PC-9 (cell line): ENCODE measurements around the gene CISTR. TPM values are rescaled to one million over a fixed set of nuclear protein-coding genes. Genes with fewer than 3 reads are reported as not detected.

Source experiments
- BruUV-seq: library from RNA; stranded (reverse); fragments of 400-500 nt; replicated peaks from 2 replicates; lab custom pipeline; 2021; lab: Mats Ljungman, UMichigan
- CTCF ChIA-PET: fragments of 300-600 bp; sonication (Branson Sonifier 250); formaldehyde crosslinking; loops from one replicate; lab custom pipeline; 2022; ENCODE audit warnings: antibody characterized with exemption; lab: Charles Lee
- POLR2A ChIA-PET: fragments of 300-600 bp; sonication (Branson Sonifier 250); formaldehyde crosslinking; loops from one replicate; lab custom pipeline; 2022; ENCODE audit warnings: antibody characterized with exemption; ENCODE audit not compliant: unreplicated experiment; lab: Charles Lee
- DNase-seq, 2 experiments: peaks; one replicate each; pipeline versions ENCODE4 v3.0.0 to v3.0.0-alpha.2; 2015 to 2022; ENCODE audit warnings: mixed read lengths in 1 of 2
- H2AFZ ChIP-seq: fragments of 200-600 bp; sonication (generic); 2 replicates; pipeline ENCODE4 v1.8.1; 2017; ENCODE audit warnings: antibody characterized with exemption
- H3F3A ChIP-seq: fragments of 200-600 bp; sonication (generic); 2 replicates; pipeline ENCODE4 v1.8.1; 2017; ENCODE audit warnings: antibody characterized with exemption, mild to moderate bottlenecking, low read depth; ENCODE audit not compliant: insufficient read depth
- H3K27ac ChIP-seq: fragments of 200-600 bp; sonication (generic); 2 replicates; pipeline ENCODE4 v1.6.1; 2016; ENCODE audit warnings: mixed run types
- H3K27me3 ChIP-seq: fragments of 200-600 bp; sonication (generic); 2 replicates; pipeline ENCODE4 v1.6.1; 2016; ENCODE audit warnings: low read depth, mixed run types; ENCODE audit not compliant: insufficient read depth
- H3K36me3 ChIP-seq: fragments of 200-600 bp; sonication (generic); 2 replicates; pipeline ENCODE4 v1.6.1; 2016; ENCODE audit warnings: low read depth, mixed run types
- H3K4me1 ChIP-seq: fragments of 200-600 bp; sonication (generic); replicated peaks from 2 replicates; pipeline ENCODE4 v1.6.1; 2016; ENCODE audit warnings: mixed run types; ENCODE audit not compliant: insufficient read depth
- H3K4me2 ChIP-seq: fragments of 200-600 bp; sonication (generic); 2 replicates; pipeline ENCODE4 v1.6.1; 2017; ENCODE audit warnings: mixed run types
- H3K4me3 ChIP-seq: fragments of 200-600 bp; sonication (generic); 2 replicates; pipeline ENCODE4 v1.6.1; 2016; ENCODE audit warnings: mixed run types
- H3K79me2 ChIP-seq: fragments of 200-600 bp; sonication (generic); 2 replicates; pipeline ENCODE4 v1.6.1; 2017; ENCODE audit warnings: low read depth, mixed run types
- H3K9me2 ChIP-seq: fragments of 200-600 bp; sonication (generic); 2 replicates; pipeline ENCODE4 v1.8.1; 2017; ENCODE audit warnings: mild to moderate bottlenecking; ENCODE audit not compliant: insufficient read depth
- H3K9me3 ChIP-seq: fragments of 200-600 bp; sonication (generic); 2 replicates; pipeline ENCODE4 v1.8.1; 2016; ENCODE audit warnings: low read depth; ENCODE audit not compliant: insufficient read depth
- H4K20me1 ChIP-seq: fragments of 200-600 bp; sonication (generic); 2 replicates; pipeline ENCODE4 v1.8.1; 2017; ENCODE audit not compliant: insufficient read depth
- CTCF ChIP-seq: fragments of 200-600 bp; sonication (generic); conservative IDR thresholded peaks from 2 replicates; pipeline ENCODE4 v1.6.1; 2017; ENCODE audit warnings: mixed run types, antibody characterized with exemption, mild to moderate bottlenecking, moderate library complexity
- EZH2 ChIP-seq: fragments of 200-600 bp; sonication (generic); IDR thresholded peaks from 2 replicates; pipeline ENCODE4 v1.8.0; 2017; ENCODE audit warnings: antibody characterized with exemption, low read depth
- intact Hi-C: fragments of 100-400 bp; cut with micrococcal nuclease; formaldehyde crosslinking; loops from one replicate; pipeline ENCODE4 v1.10.0; 2022; ENCODE audit not compliant: unreplicated experiment
- total RNA-seq: library from RNA; stranded (reverse); gene quantifications from 2 replicates; pipeline ENCODE4 v1.2.3, GENCODE V29; 2021

Gene CISTR
- total RNA-seq, 1 experiment from 2014 or later = not detected

GRCh38 chr12:53775478-53776145 lies 23.8 kb upstream of the CISTR start:
- Histone ChIP-seq H3K9me3 (no peaks in the 10 kb centered on the region), H3K4me1 (peaks cover 23% of the 10 kb centered on the region), H3K27me3 (no peaks in the 10 kb centered on the region), H3K27ac (no peak overlapping the region), H3F3A (peaks cover 8% of the 10 kb centered on the region; the same call in 1 of the 2 replicates), H4K20me1 (no peaks in the 10 kb centered on the region), H3K79me2 (no peaks in the 10 kb centered on the region), H3K36me3 (no peaks in the 10 kb centered on the region), H3K9me2 (no peaks in the 10 kb centered on the region), H3K4me2 (no peak overlapping the region), H2AFZ (0 out of 2 replicates have a peak overlapping the region, but pooled peaks have one; percentile 60), H3K4me3 (no peak overlapping the region)
- intact Hi-C loops = no loop called here
- TF ChIP-seq EZH2 = no peak
- no peak for TF ChIP-seq CTCF
- ChIA-PET CTCF (interaction anchor here (0.9 kb wide), 1 partner anchor 18 kb away, joined by 9 read pairs; no protein-coding TSS in a partner anchor), POLR2A (interaction anchor here (0.5 kb wide), 1 partner anchor 214 kb away, joined by 7 read pairs; no protein-coding TSS in a partner anchor)
- no peak for DNase-seq
- no TSS peak for BruUV-seq

- Histone ChIP-seq H3K27ac (peak overlapping the region; percentile 53), H3K4me2 (peak overlapping the region; percentile 40), H3K4me1 (peaks cover 39% of the 10 kb centered on the region), H3F3A (peaks cover 23% of the 10 kb centered on the region; the same call in 1 of the 2 replicates), H3K4me3 (no peak overlapping the region), H3K36me3 (no peaks in the 10 kb centered on the region), H3K9me3 (no peaks in the 10 kb centered on the region), H2AFZ (no peak overlapping the region), H3K27me3 (no peaks in the 10 kb centered on the region), H4K20me1 (no peaks in the 10 kb centered on the region), H3K9me2 (no peaks in the 10 kb centered on the region), H3K79me2 (no peaks in the 10 kb centered on the region)
- peak in 1 of 2 experiments; percentile 92 for DNase-seq
- intact Hi-C loops = loop anchor here (1.0 to 5.0 kb wide), 3 partner anchors 55 to 183 kb away; no protein-coding TSS in a partner anchor
- POLR2A ChIA-PET = interaction anchor here (0.7 kb wide), 1 partner anchor 764 kb away, joined by 3 read pairs; the partner anchor contains the start of gene EIF4B
- CTCF ChIA-PET = interaction anchor here (0.6 to 0.7 kb wide), 2 partner anchors 13 to 62 kb away, joined by 3 to 4 read pairs; no protein-coding TSS in a partner anchor
- no TSS peak for BruUV-seq
- TF ChIP-seq EZH2 (no peak), CTCF (no peak)
Measured at GRCh38 chr12:53770281-53770680, 18.5 kb upstream of the CISTR start.

- Histone ChIP-seq H3K36me3 (no peaks in the 10 kb centered on the region), H3K9me2 (no peaks in the 10 kb centered on the region), H3K27ac (no peak overlapping the region), H4K20me1 (no peaks in the 10 kb centered on the region), H3K27me3 (no peaks in the 10 kb centered on the region), H3K4me2 (no peak overlapping the region), H3K4me1 (peaks cover 39% of the 10 kb centered on the region), H3K4me3 (no peak overlapping the region), H3F3A (peaks cover 23% of the 10 kb centered on the region; the same call in 1 of the 2 replicates), H2AFZ (no peak overlapping the region), H3K79me2 (no peaks in the 10 kb centered on the region), H3K9me3 (no peaks in the 10 kb centered on the region)
- no peak for TF ChIP-seq CTCF
- TF ChIP-seq EZH2 = no peak
- no TSS peak for BruUV-seq
- ChIA-PET POLR2A (no interaction called here), CTCF (interaction anchor here (0.6 to 0.7 kb wide), 3 partner anchors 23 to 215 kb away, joined by 3 to 4 read pairs (median 3); no protein-coding TSS in a partner anchor)
- no peak for DNase-seq
- intact Hi-C loops = loop anchor here (2.0 kb wide), 1 partner anchor 220 kb away; no protein-coding TSS in a partner anchor
Measured at GRCh38 chr12:53768976-53769375, 17.2 kb upstream of the CISTR start.
